ENCODE data around the gene NOD1.
"Not testable (repeated sequence)": the region's sequence is repeated elsewhere in the genome, so short reads cannot be mapped to it uniquely, and the experiment has no call there.

Gene NOD1

DNA sequence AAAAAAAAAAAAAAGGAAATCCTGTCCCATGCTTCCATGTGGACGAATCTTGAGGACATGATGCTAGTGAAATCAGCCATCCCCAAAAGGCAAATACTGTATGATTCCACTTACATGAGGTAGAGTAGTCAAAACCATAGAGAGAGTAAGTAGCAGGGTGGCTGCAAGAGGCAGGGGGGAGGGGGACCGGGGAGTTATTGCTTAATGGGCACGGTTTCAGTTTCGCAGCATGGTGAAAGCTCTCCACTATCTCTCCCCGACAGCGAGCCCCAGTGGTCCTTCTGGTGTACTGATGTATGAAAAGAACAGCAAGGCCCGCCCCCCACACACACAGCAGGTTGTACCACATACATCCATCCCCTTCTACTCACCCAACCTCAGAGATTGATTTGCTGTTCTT lies 32.8 kb downstream of the NOD1 start:
- DNase-seq, result peak; percentile 82

DNA sequence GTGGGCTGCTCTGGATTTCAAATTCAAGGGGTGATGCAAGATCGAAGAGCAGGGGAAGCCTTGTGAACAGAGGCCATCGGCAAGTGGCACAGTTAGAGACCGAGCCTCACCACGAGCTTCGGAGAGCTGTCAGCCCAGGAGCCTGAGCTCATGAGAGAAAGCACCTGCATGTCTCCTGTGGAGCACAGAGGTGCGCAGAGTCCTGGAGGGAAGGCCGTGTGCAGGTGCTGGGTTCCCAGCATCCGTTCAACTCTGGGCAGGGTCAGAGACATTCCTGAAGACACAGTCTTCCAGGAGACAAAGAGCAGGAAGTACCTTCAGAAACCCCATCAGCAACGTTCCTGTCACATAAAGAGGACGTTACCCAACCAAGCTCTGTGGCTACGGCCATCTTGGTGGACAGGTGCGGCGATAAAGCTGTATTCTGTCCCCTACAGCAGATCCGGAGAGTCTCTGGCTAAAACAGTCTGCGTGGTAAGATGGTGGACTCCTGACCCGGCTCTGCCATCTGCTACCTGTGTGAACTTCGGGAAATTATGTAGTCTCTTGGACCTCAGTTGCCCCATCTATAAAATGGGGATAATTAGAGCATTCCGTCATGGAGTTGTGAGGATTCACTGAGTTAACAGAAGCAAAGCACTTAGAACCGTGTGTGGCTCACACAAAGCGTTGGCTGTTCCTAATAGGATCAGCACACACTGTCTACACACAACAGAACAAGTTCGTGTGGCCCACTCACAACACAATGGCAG lies 40.6 kb downstream of the NOD1 start:
- DNase-seq, result no peak

DNA sequence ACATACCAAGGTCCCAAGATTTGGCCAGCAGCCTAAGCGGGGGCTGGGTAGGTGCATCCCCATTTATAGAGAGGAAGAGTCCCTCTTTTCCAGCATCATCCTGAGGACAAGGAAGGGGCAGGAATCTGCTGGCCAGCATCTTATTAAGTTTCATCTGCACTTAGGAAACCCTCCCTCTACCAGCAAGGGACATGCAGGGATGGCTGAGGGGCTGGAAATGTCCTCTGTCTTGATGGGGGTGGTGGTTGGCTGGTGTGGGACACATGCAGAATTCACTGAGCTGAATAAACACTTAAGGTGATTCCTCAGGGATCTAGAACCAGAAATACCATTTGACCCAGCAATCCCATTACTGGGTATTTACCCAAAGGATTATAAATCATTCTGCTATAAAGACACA lies 42.1 kb downstream of the NOD1 start:
- DNase-seq, result no peak

DNA sequence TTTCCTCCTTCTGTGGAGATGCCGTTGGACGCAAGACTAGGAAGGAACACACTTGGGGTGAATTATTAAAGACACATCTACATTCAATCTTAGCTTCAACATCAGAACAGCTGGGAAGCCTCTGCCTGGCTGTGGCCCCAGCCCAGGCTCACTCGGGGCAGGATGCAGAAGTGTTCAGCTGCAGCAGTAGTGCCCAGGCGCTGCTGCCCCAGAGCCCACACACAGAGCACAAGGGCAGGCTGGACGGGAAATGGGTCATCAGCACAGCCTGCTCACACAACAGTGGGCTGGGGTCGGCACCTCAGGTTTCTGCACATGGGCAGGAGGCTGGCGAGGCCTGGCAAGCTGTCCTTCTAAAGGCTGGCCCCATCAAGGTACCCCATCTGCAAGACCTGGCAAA lies 42.5 kb downstream of the NOD1 start:
- no peak for DNase-seq

DNA sequence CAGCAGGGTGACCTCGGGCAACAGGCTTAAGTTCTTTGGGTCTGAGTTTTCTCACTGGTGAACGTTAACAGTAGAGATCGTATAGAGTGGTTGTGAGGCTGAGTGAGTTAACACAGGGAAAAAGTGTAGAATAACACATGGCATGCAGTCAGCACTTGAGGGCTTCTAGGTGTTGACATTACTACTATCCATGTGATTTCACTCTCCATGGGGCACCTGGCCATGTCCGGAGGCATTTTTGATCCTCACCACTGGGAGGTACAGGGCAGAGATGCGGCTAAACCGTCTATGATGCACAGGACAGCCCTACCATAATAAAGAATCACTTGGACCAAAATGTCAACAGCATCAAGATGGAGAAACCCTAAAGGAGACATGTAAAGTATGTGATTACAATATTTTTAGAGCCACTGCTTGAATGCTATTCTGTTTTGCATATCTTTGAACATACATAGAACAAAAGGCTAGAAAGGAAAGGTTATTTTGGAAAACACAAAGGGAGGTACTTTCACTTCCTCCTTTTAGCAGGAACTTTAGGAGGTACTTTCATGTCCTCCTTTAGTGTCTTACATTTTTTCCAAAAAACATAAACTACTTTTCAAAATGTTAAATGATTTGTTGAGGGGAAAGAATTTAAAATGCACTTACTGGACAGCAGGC lies 44.3 kb downstream of the NOD1 start:
- DNase-seq, result no peak

DNA sequence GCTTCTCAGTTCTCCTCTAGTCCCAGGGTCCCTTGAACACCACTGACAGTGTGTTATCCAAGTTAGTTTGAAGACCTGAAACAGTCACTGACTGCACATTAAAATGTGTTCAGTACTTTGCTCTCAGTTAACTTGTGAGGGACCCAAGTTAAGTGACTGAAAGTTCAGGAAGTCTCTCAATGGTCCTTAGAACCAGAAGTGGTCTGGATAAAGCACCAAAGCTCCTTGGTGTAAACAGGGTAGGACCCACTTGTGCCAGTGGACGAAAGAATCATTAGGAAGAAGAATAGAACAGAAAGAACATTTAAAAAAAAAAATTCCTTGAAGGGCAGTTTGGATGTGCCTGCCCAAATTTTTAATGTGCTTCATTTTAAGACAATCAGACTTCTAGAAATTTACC lies 45.1 kb downstream of the NOD1 start:
- no peak for DNase-seq

DNA sequence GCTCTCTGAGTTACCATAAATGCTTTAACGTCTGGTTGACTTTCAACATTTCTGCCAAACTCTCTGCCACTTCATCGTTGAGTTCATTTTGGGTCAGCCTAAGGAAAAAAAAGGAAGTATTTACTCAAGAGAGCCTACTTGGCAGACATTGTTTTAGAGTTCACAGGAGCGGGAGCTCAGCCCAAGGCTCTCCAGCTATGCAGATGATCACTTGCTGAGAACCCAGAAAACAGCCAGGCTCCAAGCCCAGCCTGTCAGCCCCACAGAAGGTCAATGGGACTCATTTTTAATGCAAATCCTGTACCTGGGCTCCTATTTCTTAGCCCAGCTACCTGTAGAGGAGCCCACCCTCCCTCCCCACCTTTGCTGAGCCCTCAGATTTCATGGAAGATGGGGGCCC lies 45.5 kb downstream of the NOD1 start:
- DNase-seq, result no peak

DNA sequence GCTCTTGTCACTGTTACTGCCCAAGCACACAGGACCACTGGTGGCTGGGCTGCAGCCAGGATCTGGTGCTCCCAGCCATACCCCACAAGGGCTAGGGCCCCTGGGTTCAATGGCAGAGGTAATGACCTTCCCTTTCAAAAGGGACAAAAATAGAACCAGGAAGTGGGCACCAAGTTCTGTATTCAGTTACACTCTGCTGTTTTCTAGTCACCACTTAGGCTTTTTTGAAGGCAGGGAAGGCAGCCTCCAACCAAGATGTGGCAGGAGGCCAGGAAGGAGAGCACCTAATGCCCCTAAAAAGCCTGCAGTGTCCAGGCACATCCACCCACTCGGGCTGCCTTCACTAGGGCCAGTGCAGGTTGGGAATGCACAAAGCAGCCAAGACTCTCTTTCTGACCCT lies 47.8 kb downstream of the NOD1 start:
- no peak for DNase-seq

DNA sequence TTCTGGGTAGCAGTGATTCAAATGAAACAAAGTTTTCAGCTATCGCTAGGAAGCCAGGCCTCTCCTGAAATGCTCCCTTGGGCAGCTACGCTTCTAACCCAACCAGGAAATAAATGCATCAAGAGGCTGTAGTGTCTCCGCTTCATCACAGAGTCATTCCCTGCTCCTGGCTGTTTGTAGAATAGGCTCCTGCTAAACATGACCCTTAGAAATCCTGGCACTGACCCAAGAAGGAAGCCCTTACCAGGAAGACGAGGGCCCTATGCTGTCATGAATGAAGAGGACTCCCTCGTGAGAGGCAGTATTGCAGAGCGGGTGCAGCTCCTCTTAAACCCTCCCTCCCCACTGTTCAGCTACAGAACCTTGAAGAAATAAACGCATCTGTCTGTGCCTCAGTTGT lies 48.3 kb downstream of the NOD1 start:
- no peak for DNase-seq

DNA sequence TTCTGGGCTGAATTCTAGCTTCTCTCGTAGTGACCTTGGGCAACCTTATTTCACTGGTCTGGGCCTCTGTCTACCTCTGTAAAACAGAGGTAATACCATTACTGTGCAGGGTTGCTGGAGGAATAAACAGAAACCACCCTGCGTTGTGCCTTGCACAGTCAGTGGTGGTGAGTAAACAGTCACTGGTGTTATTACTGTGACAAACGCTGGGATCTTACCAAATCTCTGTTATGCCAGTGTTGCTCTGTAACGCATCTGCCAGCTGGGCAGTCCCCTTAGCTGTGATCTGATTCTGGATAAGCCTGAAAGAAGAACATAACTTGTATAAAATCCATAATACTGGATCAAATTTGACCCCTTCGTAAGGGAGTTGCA lies 49.4 kb downstream of the NOD1 start:
- no peak for DNase-seq

DNA sequence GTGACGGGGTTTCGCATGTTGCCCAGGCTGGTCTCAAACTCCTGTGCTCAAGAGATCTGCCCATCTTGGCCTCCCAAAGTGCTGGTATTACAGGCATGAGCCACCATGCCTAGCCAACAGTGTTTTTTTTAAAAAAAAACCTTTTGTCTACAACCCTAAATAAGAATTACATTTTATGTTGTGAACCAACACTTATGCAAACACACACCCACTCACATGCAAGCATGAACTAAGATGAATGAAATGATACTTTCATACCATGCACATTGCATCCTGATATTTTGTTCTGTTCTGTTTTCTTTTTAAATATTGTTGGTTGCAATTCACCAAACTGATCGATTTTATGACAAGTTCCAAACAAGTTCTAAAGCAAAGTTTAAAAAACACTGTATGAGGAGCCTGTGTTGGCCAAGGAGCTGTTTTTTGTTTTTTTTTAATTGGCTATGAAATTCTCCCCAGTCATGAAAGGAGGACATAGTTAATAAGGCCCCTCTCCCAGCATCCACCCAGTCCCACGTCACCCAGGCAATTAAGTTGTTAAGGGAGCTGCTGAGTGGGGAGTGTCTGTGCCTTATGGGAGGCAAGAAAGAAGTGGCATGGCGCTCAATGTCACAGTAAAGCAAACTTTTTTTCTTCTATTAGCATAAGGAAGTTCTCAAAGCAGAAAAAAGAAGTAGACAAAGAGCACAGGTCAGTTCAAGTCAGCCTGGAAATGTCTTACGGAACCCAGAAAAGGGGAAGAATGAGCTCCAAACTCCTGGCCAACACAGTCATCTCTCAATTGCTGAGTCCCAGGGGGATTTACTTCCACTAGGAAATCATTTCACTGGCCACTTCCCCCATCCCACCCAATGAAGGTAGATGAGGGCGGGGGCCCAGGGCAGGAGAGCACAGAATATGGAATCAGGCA lies 50.1 kb downstream of the NOD1 start:
- DNase-seq, result no peak

DNA sequence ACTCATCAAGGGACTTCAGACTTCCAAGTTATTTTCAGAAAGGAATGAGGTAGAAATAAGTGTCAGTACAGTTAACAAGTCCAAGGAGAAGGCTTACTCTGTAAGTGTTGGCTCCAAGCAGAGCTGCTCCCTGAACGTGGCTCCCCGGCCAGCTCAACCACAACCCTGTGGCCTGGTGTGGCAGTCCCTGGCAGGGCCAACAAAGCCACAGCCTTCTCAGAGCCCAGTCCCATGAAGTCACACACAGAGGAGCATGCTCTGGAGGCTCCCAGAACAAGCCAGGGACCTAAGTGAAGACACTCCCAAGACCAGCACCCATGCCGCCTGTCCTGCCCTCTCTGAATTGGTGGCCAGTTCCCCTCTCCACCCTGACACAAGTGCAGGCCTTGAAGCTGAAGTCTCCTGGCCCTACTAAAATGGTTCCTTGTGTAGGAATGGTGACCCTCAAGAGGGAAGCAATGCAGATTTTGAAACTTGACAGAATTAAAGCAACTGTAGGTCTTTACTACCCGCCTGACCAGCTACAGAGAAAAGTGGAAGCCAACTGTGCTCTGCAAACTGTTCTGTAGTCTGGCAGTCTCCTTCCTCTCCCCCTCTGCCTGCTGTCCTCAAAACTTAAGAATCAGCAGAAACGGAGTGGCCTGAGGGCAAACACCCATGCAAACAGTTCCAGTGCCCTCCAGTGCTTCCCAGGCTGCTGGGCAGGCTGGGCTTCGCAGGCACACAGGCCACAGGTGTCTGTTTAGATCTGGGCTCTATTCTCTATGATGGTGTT lies 51.1 kb downstream of the NOD1 start:
- DNase-seq, result no peak

DNA sequence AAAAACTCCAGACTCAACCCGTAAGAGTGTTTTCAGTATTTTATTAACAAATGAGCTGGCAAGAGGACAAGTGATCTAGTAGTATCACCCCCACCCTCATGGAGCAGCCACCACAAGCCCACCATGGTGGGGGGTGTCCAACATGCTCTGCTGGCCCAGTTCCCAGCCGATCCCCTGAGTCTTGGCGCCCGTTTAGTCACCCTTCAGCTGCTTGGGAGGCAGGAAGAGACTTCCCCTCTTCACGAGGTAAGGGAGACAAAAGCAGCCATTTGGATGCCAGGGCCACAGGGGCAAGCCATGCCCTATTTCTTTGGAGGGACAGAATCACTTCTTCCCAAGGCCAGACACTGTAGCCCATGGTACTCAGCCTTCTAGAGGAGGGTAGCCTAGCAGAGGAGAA lies 54.1 kb downstream of the NOD1 start:
- no peak for DNase-seq

DNA sequence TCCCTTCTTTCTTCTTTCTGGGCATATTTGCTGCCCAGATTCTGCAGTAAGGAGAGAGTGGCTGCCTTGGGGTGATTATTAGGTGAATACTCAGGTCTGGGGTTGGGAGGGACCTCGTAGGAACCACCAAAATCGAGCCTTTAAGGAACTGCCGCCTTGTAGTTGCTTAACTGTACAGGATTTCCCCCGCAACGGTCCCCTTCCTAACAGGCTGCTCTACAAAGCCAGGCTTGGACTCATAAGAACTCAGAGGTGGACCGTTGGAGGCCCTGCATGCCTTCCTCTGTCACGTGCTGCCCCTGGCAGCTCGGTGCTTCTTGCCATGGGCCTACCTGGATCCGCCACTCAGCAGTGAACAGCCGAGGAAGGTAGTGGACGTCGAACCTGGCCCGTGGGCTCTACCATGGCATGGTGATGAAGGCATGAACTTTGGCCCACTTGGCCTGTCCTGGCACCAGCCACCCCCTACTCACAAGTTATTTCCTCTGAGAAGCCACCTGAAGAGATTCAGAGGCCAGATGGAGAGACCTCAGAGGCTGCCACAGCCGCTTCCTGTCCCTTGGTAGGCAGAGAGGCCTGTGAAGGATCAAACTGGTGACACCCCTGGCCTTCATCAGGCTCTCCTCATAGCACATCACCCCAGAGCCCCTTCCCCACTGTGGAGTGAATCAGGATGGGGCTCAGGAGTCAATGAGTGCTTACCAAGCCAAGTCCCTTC lies 54.6 kb downstream of the NOD1 start:
- DNase-seq, result no peak

DNA sequence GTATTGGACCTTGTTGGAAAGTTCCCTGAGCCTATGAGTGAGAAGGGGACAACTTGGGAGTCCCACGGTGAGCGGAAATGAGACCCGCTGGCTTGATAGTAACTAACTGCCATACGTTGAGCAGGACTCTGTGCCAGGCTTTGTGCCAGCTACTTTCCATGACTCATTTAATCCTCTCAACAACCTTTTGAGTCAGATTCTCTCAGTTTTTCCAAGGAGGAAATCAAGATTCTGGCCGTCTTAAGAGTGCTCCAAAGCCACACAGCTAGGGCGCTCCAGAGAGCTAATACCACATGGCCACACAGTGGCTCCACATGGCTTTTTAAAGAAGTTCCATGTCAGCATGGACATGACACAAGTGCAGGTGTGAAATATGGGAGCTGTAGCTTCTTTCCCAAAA lies 55.7 kb downstream of the NOD1 start:
- no peak for DNase-seq

DNA sequence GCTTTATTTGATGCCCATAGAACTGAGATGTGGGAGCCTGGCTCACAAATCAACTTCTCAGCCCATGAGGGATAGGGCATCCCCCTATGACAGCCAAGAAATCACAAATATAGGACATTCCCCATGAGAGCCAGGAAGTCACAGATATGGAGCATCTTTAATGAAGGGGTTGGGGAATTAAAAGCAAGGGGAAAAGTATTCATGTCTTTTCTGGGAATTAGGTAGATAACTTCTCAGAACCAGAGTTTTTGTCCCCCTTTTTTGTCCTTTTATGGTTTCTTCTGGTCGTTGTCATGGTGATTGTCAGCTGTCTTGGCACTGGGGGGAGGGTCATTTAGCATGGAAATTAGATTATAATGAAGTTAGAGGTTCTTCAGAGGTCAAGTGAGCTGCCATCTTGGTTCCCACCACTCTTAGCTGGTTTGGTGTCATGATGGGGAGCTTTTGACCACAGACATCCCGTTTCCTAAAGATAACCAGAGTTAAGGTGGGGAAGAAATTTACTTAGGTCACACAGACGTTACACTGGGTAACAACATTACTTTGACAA lies 56.9 kb downstream of the NOD1 start:
- no peak for DNase-seq

DNA sequence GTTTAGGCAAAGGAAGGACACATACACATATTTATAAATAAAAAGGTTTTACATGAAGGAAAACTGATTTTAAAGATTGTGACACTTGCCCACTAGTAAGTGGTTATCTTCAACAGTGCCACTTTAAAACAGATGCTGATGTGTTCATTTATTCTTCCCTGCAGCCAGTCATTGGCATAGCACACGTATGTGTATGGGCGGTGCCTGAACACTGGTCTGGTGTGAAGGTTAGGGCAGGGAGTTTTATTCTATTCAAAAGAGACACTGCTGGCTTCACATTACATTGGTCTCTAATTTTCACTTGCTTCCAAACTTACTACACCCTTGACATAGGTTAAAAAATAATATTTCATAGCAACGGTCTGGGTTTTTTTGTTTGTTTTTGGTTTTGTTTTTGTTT lies 57.9 kb downstream of the NOD1 start:
- DNase-seq, result no peak

DNA sequence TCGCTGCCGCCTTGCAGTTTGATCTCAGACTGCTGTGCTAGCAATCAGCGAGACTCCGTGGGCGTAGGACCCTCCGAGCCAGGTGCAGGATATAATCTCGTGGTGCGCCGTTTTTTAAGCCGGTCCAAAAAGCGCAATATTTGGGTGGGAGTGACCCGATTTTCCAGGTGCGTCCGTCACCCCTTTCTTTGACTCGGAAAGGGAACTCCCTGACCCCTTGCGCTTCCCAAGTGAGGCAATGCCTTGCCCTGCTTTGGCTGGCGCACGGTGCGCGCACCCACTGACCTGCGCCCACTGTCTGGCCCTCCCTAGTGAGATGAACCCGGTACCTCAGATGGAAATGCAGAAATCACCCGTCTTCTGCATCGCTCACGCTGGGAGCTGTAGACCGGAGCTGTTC lies 58.5 kb downstream of the NOD1 start:
- not testable (repeated sequence) for DNase-seq

DNA sequence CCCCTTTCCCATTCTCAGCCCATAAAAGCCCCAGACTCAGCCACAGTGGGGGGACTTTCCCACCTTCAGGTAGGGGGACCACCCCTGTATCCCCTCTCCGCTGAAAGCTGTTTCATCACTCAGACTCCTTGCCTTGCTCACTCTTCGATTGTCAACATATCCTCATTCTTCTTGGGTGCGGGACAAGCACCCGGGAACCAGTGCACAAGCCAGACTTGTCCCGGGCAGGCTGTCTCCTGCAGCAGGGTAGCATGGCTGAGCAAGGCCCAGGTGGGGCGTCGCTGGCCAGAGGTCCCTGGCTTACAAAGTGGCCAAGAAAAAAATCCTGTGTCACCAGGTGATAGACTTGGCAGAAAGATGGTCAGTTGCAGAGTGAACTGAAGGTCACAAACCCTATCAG lies 64.7 kb downstream of the NOD1 start:
- DNase-seq, result no peak

DNA sequence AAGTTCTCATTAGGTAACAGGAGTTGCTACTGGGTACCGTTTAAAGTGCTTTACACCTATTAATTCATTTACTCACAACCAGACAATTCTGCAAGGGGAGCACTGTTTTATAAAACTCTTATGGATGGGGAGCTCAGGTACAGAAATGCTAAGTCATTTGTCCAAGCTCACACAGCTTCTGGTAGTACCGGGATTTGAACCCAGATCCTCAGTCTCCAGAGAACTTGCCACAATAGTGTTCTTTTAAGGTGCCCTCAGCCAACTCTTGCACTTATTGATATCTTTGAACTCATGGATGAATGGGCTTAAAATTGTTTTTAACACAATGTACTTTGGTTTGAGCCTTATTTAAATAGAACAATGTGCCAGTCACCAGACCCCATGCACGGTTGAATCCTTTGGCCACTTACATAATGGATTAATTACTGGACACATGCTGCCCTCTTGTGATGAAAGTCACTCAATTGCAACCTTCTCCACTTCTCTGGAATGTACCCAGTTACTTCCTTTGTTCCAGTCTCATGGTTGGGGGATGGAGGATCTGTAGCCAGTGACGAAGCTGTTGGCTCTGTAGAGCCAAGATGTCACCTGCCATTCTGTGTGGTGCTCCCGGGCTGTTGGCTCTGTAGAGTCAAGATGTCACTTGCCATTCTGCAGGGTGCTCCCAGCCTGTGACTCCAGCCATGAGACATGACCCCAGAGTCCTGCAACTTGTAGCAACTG lies 65.6 kb downstream of the NOD1 start:
- no peak for DNase-seq

DNA sequence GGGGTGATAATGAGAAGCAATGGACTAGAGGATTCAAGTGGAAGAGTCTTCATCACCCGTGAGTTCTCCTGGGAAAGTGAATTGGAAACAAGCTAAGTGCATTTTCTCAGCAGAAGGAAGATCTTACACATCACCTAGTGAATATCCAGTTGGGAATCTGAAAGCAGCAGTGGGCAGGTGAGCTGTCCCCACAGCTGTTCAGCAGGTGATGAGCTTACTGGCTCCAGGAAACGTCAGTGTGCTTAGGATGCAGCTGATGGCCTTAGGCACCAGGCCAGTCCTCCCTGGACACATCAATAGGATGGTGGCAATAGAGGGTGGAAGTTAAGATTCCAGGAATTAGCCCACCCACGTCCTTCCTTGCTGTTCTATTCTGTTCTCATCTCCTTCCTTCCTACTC lies 66.7 kb downstream of the NOD1 start:
- no peak for DNase-seq

Data from CD4-positive, alpha-beta T cell treated with Interferon gamma for 1 hour (primary cell).